ENCODE data around the gene SLC16A7.

DNA sequence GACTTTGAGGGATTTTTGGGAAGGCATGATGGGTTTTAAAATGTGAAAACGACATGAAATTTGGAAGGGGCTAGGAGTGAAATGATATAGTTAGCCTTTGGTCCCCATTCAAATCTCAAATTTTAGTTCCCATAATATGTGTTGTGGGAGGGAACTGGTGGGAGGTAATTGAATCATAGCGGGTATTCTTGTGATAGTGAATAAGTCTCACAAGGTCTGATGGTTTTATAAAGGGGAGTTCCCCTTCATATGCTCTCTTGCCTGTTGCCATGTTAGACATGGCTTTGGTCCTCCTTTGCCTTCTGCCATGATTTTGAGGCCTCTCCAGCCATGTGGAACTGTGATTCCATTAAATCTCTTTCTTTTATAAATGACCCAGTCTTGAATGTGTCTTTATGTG is 72.8 kb downstream of the SLC16A7 start:
- TF ChIP-seq CTCF (conservative IDR thresholded peaks at IDR 0.05) (no peak), EZH2 (IDR thresholded peaks at IDR 0.05; ENCODE audit: low read depth) (no peak)
